ENCODE measurements around the gene GEN1. TPM values are rescaled to one million over a fixed set of nuclear protein-coding genes. Genes with fewer than 3 reads are reported as not detected.
A peak's percentile ranks its signal among the peaks of the same experiment; 100 is the strongest.

The GEN1 gene
- total and polyA plus RNA-seq, 2 donors (not counting 1 experiment from before 2014, with no cell fraction given) = 16.7 to 105 TPM

DNA sequence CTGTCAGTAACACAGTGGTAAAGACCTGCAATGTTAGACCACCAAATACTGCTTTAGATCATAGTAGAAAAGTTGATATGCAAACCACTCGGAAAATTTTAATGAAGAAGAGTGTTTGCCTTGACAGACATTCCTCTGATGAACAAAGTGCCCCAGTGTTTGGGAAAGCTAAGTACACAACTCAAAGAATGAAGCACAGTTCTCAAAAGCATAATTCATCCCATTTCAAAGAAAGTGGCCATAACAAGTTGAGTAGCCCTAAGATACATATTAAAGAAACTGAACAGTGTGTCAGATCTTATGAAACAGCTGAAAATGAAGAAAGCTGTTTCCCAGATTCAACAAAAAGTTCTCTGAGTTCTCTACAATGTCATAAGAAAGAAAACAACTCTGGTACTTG lies 27.5 kb downstream of the GEN1 start:
- ATAC-seq (ENCODE audit: low read depth) (no peak), DNase-seq (no peak)
- no peak overlapping the region for H3K27ac Mint-ChIP-seq
- peaks cover 0 to 5% (median 0%) of the 10 kb centered on the region in 3 donors for H3K9me3 ChIP-seq (ENCODE audit: control extremely low read depth in 1 of 3, control insufficient read depth in 2 of 3, insufficient read depth in 1 of 3, low read length in 2 of 3)
- no peak overlapping the region for H3K27ac ChIP-seq (ENCODE audit: low read length in 2 of 2)
- no peaks in the 10 kb centered on the region for H4K20me1 ChIP-seq (ENCODE audit: control insufficient read depth, insufficient read depth, low read length, poor library complexity, severe bottlenecking)
- no peaks in the 10 kb centered on the region for H3K79me2 ChIP-seq (ENCODE audit: control insufficient read depth, insufficient read depth, low read length)
- intact Hi-C loops (cut with micrococcal nuclease) = no loop called here
- H3K27me3 Mint-ChIP-seq = no peaks in the 10 kb centered on the region
- no peak overlapping the region for H3K9ac ChIP-seq (ENCODE audit: low read length)
- no peak overlapping the region for H3K4me3 Mint-ChIP-seq
- ChIA-PET POLR2A (no interaction called here), CTCF (interaction anchor here (2.0 to 2.5 kb wide), 2 partner anchors 50 to 61 kb away, joined by 7 to 15 read pairs; no protein-coding TSS in a partner anchor)
- no peaks in the 10 kb centered on the region for H3K27me3 ChIP-seq (replicated peaks in 1 of 4; ENCODE audit: control extremely low read depth in 1 of 4, control insufficient read depth in 3 of 4, insufficient read depth in 4 of 4, low read length in 3 of 4)
- no peak overlapping the region for H3K4me2 ChIP-seq (replicated peaks; ENCODE audit: low read depth, low read length, poor library complexity, severe bottlenecking)
- H3K4me1 Mint-ChIP-seq = no peaks in the 10 kb centered on the region
- WGBS (ENCODE audit: insufficient coverage) = no CpG with 5 or more reads among the region's 1 CpG
- no peaks in the 10 kb centered on the region for H3K4me1 ChIP-seq (ENCODE audit: control insufficient read depth in 2 of 2, insufficient read depth in 2 of 2, low read length in 2 of 2)
- no peaks in the 10 kb centered on the region for H3K9me3 Mint-ChIP-seq (ENCODE audit: insufficient read depth)
- no peak overlapping the region for H2AFZ ChIP-seq (ENCODE audit: insufficient read depth, low read depth, low read length, poor library complexity, severe bottlenecking)
- H3K4me3 ChIP-seq (ENCODE audit: control extremely low read depth in 1 of 5, extremely low read depth in 1 of 5, insufficient read depth in 1 of 5, low read depth in 2 of 5, low read length in 4 of 5) = no peak overlapping the region
- TF ChIP-seq EZH2 (IDR thresholded peaks at IDR 0.05; ENCODE audit: borderline replicate concordance, insufficient read depth, low read depth, low read length, poor library complexity, severe bottlenecking) (no peak), CTCF (IDR thresholded peaks at IDR 0.05) (no peak)
- H3K36me3 ChIP-seq (replicated peaks in 1 of 2; ENCODE audit: control extremely low read depth in 1 of 2, control insufficient read depth in 1 of 2, extremely low read depth in 1 of 2, insufficient read depth in 2 of 2, low read length in 1 of 2) = peaks cover 5 to 36% of the 10 kb centered on the region in 2 experiments

GRCh38 chr2:17786727-17787126 lies 32.8 kb downstream of the GEN1 start:
- H3K4me1 Mint-ChIP-seq = peaks cover 12% of the 10 kb centered on the region
- H3K27ac Mint-ChIP-seq = peak overlapping the region; percentile 62
- no peak overlapping the region for H3K4me3 Mint-ChIP-seq
- H3K36me3 ChIP-seq (replicated peaks in 1 of 2; ENCODE audit: control extremely low read depth in 1 of 2, control insufficient read depth in 1 of 2, extremely low read depth in 1 of 2, insufficient read depth in 2 of 2, low read length in 1 of 2) = peaks cover 0 to 6% of the 10 kb centered on the region in 2 experiments
- no peak overlapping the region for H3K27ac ChIP-seq (ENCODE audit: low read length in 2 of 2)
- no peak for TF ChIP-seq CTCF (IDR thresholded peaks at IDR 0.05)
- no peak for TF ChIP-seq EZH2 (IDR thresholded peaks at IDR 0.05; ENCODE audit: borderline replicate concordance, insufficient read depth, low read depth, low read length, poor library complexity, severe bottlenecking)
- H3K9me3 Mint-ChIP-seq (ENCODE audit: insufficient read depth) = no peaks in the 10 kb centered on the region
- WGBS (ENCODE audit: insufficient coverage) = 100% methylated on average over 3 of the region's 3 CpGs
- H3K4me1 ChIP-seq (ENCODE audit: control insufficient read depth in 2 of 2, insufficient read depth in 2 of 2, low read length in 2 of 2) = peaks cover 0 to 3% of the 10 kb centered on the region in 2 donors
- DNase-seq = no peak
- no peaks in the 10 kb centered on the region for H3K27me3 ChIP-seq (replicated peaks in 1 of 4; ENCODE audit: control extremely low read depth in 1 of 4, control insufficient read depth in 3 of 4, insufficient read depth in 4 of 4, low read length in 3 of 4)
- ChIA-PET POLR2A (no interaction called here), CTCF (interaction anchor here (1.0 to 1.3 kb wide), 3 partner anchors 27 to 67 kb away, joined by 3 to 5 read pairs (median 3); no protein-coding TSS in a partner anchor)
- H3K27me3 Mint-ChIP-seq = no peaks in the 10 kb centered on the region
- H3K4me3 ChIP-seq (ENCODE audit: control extremely low read depth in 1 of 5, extremely low read depth in 1 of 5, insufficient read depth in 1 of 5, low read depth in 2 of 5, low read length in 4 of 5) = no peak overlapping the region
- no peaks in the 10 kb centered on the region for H4K20me1 ChIP-seq (ENCODE audit: control insufficient read depth, insufficient read depth, low read length, poor library complexity, severe bottlenecking)
- intact Hi-C loops (cut with micrococcal nuclease) = loop anchor here (5.0 kb wide), 1 partner anchor 36 kb away; no protein-coding TSS in a partner anchor
- H3K9me3 ChIP-seq (ENCODE audit: control extremely low read depth in 1 of 3, control insufficient read depth in 2 of 3, insufficient read depth in 1 of 3, low read length in 2 of 3) = peaks cover 0 to 5% (median 0%) of the 10 kb centered on the region in 3 donors
- ATAC-seq (ENCODE audit: low read depth) = no peak
- H2AFZ ChIP-seq (ENCODE audit: insufficient read depth, low read depth, low read length, poor library complexity, severe bottlenecking) = no peak overlapping the region
- H3K79me2 ChIP-seq (ENCODE audit: control insufficient read depth, insufficient read depth, low read length) = no peaks in the 10 kb centered on the region
- no peak overlapping the region for H3K9ac ChIP-seq (ENCODE audit: low read length)
- H3K4me2 ChIP-seq (replicated peaks; ENCODE audit: low read depth, low read length, poor library complexity, severe bottlenecking) = no peak overlapping the region

All from B cell (primary cell).